GM10266 (cell line): ENCODE results near the gene PCP4.

ENCODE experiments used
- DNase-seq: peaks from one replicate; pipeline ENCODE4 v3.0.0; 2012; ENCODE audit errors: extremely low spot score
- CTCF ChIP-seq: IDR thresholded peaks from 2 replicates; pipeline ENCODE4 v1.5.1; 2012; ENCODE audit warnings: mild to moderate bottlenecking, low read depth; ENCODE audit not compliant: control insufficient read depth, insufficient read depth; ENCODE audit errors: missing control alignments

Gene PCP4

GRCh38 chr21:39851002-39851618 is 16.1 kb upstream of the PCP4 start:
- no peak for TF ChIP-seq CTCF
- no peak for DNase-seq

DNA sequence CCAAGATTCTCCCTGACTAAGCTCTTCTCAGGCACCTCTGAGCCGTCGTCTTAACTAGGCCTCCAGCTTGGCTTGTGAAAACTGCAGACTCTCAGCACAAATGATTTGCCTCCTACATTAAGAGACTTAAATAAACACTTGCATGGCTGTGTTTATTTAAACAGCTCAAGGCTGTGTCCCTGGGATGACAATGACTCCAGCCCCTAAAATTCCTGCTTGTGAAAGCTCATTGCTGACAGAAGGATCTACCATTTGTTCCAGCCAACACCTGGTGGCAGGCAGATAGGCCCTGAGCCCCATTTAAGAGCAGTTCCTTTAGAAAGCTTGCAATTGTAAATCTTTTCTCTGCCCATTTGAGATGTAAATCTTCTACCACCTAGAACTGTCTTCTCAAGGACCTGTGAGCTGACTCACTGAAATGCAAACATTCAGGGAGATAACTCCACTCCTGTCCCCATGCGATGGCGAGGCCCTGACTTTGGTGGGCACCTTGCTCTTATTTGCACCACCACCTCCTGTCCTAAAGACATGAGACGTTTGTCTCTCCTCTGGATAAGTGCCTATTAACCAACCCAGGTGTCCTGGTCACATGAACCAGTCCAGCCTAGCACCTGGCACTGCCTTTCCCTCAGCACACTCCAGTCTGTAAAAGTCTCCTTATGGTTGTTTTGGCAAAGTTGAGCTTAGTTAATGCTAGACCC is 15.1 kb upstream of the PCP4 start:
- TF ChIP-seq CTCF = no peak

DNA sequence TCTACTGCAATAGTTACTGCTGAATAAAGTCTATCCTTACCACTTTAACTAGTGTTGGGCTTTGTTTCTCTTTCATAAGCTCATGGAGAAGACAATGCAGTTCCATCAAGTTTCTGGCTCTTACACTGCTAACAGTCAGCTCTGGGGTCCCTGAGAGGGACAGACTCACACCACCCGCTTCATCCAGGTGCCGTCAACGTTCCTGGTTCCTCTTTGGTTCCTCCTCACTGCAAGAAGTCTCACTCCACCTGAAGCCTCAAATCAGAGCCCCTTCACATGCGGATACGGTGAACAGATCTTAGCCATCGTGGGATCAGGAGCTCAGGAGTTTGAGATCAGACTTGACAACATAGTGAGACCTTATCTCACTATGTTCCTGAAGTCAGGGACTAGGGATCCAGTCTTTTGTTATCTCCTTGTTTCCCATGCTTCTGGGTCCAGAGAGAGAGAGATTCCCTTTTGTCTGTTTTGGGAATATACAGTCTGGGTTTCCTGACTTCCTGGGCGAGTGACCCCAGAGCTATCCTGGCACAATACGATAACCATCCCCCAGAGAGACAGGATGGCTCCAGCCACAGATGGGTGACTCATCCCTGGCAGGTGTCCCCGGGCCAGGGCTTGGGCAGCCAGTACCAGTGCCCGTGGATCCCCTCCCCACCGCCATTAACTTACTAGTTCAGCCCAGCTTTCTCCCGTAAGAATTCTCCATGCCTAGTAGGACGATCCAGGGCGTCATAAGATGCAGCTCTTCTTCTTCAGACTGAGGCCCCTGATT is 14.3 kb upstream of the PCP4 start:
- DNase-seq = no peak
- TF ChIP-seq CTCF = no peak

More for the DNA sequence above, 15.1 kb upstream of the PCP4 start:
- DNase-seq = no peak

GRCh38 chr21:39854572-39854971 is 12.7 kb upstream of the PCP4 start:
- TF ChIP-seq CTCF = no peak
- no peak for DNase-seq

DNA sequence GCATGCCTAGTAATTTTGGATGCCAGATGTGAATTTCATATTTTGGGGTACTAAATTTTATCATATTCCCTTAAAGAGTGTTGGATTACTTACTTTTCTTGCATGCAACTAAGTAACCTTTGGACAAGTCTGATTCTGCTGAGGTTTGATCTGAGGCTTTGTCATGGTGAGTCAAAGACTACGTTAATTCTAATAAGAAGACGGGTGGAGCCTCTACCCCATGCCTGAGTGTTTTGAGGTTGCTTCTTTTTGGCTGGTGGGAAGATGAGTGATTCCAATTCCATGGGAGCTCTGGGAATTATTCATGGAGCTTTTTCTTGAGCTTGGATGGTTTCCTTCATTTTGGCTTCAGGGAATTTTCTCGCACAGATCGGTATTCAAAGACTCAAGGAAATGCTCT is 11.6 kb upstream of the PCP4 start:
- no peak for TF ChIP-seq CTCF
- DNase-seq = no peak

DNA sequence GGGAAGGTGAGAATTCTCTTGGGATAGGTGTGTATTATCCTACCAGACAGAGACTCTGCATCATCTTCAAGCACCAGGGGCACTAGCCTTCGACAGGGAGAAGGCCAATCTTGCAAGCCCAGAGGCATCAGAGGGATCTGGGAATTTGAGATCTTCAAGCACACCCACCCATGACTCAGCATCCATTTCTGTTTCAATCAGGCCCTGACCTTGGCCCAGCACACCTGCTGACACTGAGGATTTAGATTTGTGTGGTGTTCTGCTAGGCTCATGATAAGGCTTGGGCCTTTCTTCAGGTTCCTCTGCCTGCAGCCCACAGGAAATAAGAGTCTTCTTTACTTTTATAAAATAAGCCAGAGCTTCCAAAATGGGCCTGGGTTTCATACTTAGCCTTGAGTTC is 6.6 kb upstream of the PCP4 start:
- no peak for TF ChIP-seq CTCF
- no peak for DNase-seq

- no peak for TF ChIP-seq CTCF
- DNase-seq = no peak
Measured at GRCh38 chr21:39863111-39863510, 4.1 kb upstream of the PCP4 start.
